ENCODE measurements around the gene SMYD2. TPM values are rescaled to one million over a fixed set of nuclear protein-coding genes. Genes with fewer than 3 reads are reported as not detected.

SMYD2 gene
- total RNA-seq, 2 experiments from 2014 or later, result 17.1 to 17.6 TPM

- H3K4me3 ChIP-seq (ENCODE audit: low read length), result no peak overlapping the region
- intact Hi-C loops (cut with DNase I, micrococcal nuclease), result no loop called here
These were observed 81.4 kb downstream of the SMYD2 start for GRCh38 chr1:214362188-214362882.

GRCh38 chr1:214363386-214363785 lies 82.4 kb downstream of the SMYD2 start:
- DNase-seq, result no peak
- Mint-ChIP-seq H3K4me1 (ENCODE audit: low read depth) (no peaks in the 10 kb centered on the region), H3K4me3 (no peak overlapping the region), H3K27ac (no peak overlapping the region), H3K36me3 (ENCODE audit: low read depth) (no peaks in the 10 kb centered on the region), H3K9me3 (no peaks in the 10 kb centered on the region), H3K27me3 (peaks cover 61% of the 10 kb centered on the region)
- H3K4me1 ChIP-seq (ENCODE audit: insufficient read depth, low read length), result no peaks in the 10 kb centered on the region
- ChIA-PET POLR2A (no interaction called here), CTCF (no interaction called here)
- no peaks in the 10 kb centered on the region for H3K36me3 ChIP-seq (ENCODE audit: insufficient read depth, low read length)
- H3K27ac ChIP-seq (ENCODE audit: low read depth in 1 of 2, low read length in 2 of 2), result no peak overlapping the region
- H3K4me3 ChIP-seq (ENCODE audit: low read length), result no peak overlapping the region
- intact Hi-C loops (cut with DNase I, micrococcal nuclease), result no loop called here
- peaks cover 10 to 13% of the 10 kb centered on the region in 2 experiments for H3K27me3 ChIP-seq (ENCODE audit: control insufficient read depth in 1 of 2, insufficient read depth in 2 of 2, low read length in 2 of 2)
- no peaks in the 10 kb centered on the region for H3K9me3 ChIP-seq (ENCODE audit: control insufficient read depth in 1 of 2, insufficient read depth in 1 of 2, low read length in 2 of 2)
- no peak for TF ChIP-seq CTCF (IDR thresholded peaks at IDR 0.05)
- no peak for ATAC-seq (ENCODE audit: poor library complexity)

More at GRCh38 chr1:214362188-214362882, 81.4 kb downstream of the SMYD2 start:
- no peak overlapping the region for H3K27ac Mint-ChIP-seq
- H3K4me1 Mint-ChIP-seq (ENCODE audit: low read depth), result no peaks in the 10 kb centered on the region
- no peaks in the 10 kb centered on the region for H3K36me3 Mint-ChIP-seq (ENCODE audit: low read depth)
- ATAC-seq (ENCODE audit: poor library complexity), result no peak
- ChIA-PET CTCF (no interaction called here), POLR2A (no interaction called here)
- peaks cover 59% of the 10 kb centered on the region for H3K27me3 Mint-ChIP-seq
- peaks cover 10 to 13% of the 10 kb centered on the region in 2 experiments for H3K27me3 ChIP-seq (ENCODE audit: control insufficient read depth in 1 of 2, insufficient read depth in 2 of 2, low read length in 2 of 2)
- H3K9me3 ChIP-seq (ENCODE audit: control insufficient read depth in 1 of 2, insufficient read depth in 1 of 2, low read length in 2 of 2), result no peaks in the 10 kb centered on the region
- no peaks in the 10 kb centered on the region for H3K9me3 Mint-ChIP-seq
- peak in 2 of 14 experiments; percentile 8 to 28 for DNase-seq
- H3K27ac ChIP-seq (ENCODE audit: low read depth in 1 of 2, low read length in 2 of 2), result no peak overlapping the region
- H3K4me3 Mint-ChIP-seq, result no peak overlapping the region
- TF ChIP-seq CTCF (IDR thresholded peaks at IDR 0.05), result no peak
- no peaks in the 10 kb centered on the region for H3K4me1 ChIP-seq (ENCODE audit: insufficient read depth, low read length)
- H3K36me3 ChIP-seq (ENCODE audit: insufficient read depth, low read length), result no peaks in the 10 kb centered on the region

- no peaks in the 10 kb centered on the region for H3K4me1 Mint-ChIP-seq (ENCODE audit: low read depth)
- intact Hi-C loops (cut with DNase I, micrococcal nuclease), result no loop called here
- H3K9me3 Mint-ChIP-seq, result no peaks in the 10 kb centered on the region
- no peak overlapping the region for H3K27ac Mint-ChIP-seq
- Histone ChIP-seq H3K4me3 (ENCODE audit: low read length) (no peak overlapping the region), H3K36me3 (ENCODE audit: insufficient read depth, low read length) (no peaks in the 10 kb centered on the region), H3K27me3 (ENCODE audit: control insufficient read depth in 1 of 2, insufficient read depth in 2 of 2, low read length in 2 of 2) (peaks cover 10 to 13% of the 10 kb centered on the region in 2 experiments), H3K27ac (ENCODE audit: low read depth in 1 of 2, low read length in 2 of 2) (no peak overlapping the region), H3K9me3 (ENCODE audit: control insufficient read depth in 1 of 2, insufficient read depth in 1 of 2, low read length in 2 of 2) (no peaks in the 10 kb centered on the region), H3K4me1 (ENCODE audit: insufficient read depth, low read length) (no peaks in the 10 kb centered on the region)
- TF ChIP-seq CTCF (IDR thresholded peaks at IDR 0.05), result no peak
- ChIA-PET POLR2A (no interaction called here), CTCF (no interaction called here)
- no peak for ATAC-seq (ENCODE audit: poor library complexity)
- H3K4me3 Mint-ChIP-seq, result no peak overlapping the region
- DNase-seq, result no peak
- peaks cover 61% of the 10 kb centered on the region for H3K27me3 Mint-ChIP-seq
- H3K36me3 Mint-ChIP-seq (ENCODE audit: low read depth), result no peaks in the 10 kb centered on the region
These were observed 83.4 kb downstream of the SMYD2 start for GRCh38 chr1:214364386-214364785.
